Pulmonary artery endothelial cell (primary cell): Measurements from ENCODE around the gene CPT1B. TPM values are rescaled to one million over a fixed set of nuclear protein-coding genes. Genes with fewer than 3 reads are reported as not detected.
"Not testable (repeated sequence)": the region's sequence is repeated elsewhere in the genome, so short reads cannot be mapped to it uniquely, and the experiment has no call there.

Experiments
- DNase-seq: peaks from one replicate; pipeline ENCODE4 v3.0.0-alpha.2; 2011; ENCODE audit warnings: low read depth, low spot score
- total RNA-seq: library from RNA; depleted of rRNA; stranded (reverse); fragments of >200 nt; gene quantifications from 2 replicates; pipeline ENCODE4 v1.2.3, GENCODE V29; 2014

The CPT1B gene
- total RNA-seq, 1 donor from 2014 or later = 0.92 TPM

GRCh38 chr22:50546326-50547262 is 31.6 kb downstream of the CPT1B start:
- no peak for DNase-seq

- DNase-seq = no peak
These were observed 32.5 kb downstream of the CPT1B start, which contains the start of gene KLHDC7B for GRCh38 chr22:50545522-50546325. TSS of gene KLHDC7B (plus strand) at chr22:50545899. CDS start at chr22:50546244, 345 bp downstream.

GRCh38 chr22:50544746-50545253 is 33.4 kb downstream of the CPT1B start:
- no peak for DNase-seq

GRCh38 chr22:50544078-50544745 is 34.0 kb downstream of the CPT1B start:
- DNase-seq = no peak

- DNase-seq = no peak
These were observed 35.8 kb downstream of the CPT1B start for GRCh38 chr22:50542416-50542927.

GRCh38 chr22:50541667-50542026 is 36.6 kb downstream of the CPT1B start:
- DNase-seq = not testable (repeated sequence)

GRCh38 chr22:50540381-50540780 is 37.8 kb downstream of the CPT1B start:
- DNase-seq = no peak

- no peak for DNase-seq
These were observed 40.5 kb downstream of the CPT1B start for GRCh38 chr22:50537765-50538164.

- no peak for DNase-seq
These were observed 42.0 kb downstream of the CPT1B start for GRCh38 chr22:50536226-50536625.

- DNase-seq = no peak
These were observed 43.1 kb downstream of the CPT1B start for GRCh38 chr22:50535113-50535512.

GRCh38 chr22:50533856-50534711 is 44.1 kb downstream of the CPT1B start:
- not testable (repeated sequence) for DNase-seq

- no peak for DNase-seq
These were observed 45.1 kb downstream of the CPT1B start for GRCh38 chr22:50532824-50533796.

- DNase-seq = no peak
These were observed 46.1 kb downstream of the CPT1B start for GRCh38 chr22:50531962-50532674.

GRCh38 chr22:50531546-50531961 is 46.7 kb downstream of the CPT1B start:
- DNase-seq = no peak

GRCh38 chr22:50530877-50531545 is 47.2 kb downstream of the CPT1B start:
- no peak for DNase-seq

GRCh38 chr22:50530580-50530876 is 47.7 kb downstream of the CPT1B start:
- no peak for DNase-seq

GRCh38 chr22:50529897-50530579 is 48.2 kb downstream of the CPT1B start, which contains the start of gene TYMP:
TSS of gene TYMP (minus strand) at chr22:50530012. CDS start at chr22:50529709, 303 bp downstream.
- no peak for DNase-seq
